GM23338 (cell line): Measurements from ENCODE around the gene TRUB2. TPM values are rescaled to one million over a fixed set of nuclear protein-coding genes. Genes with fewer than 3 reads are reported as not detected.
A peak's percentile ranks its signal among the peaks of the same experiment; 100 is the strongest.

Source experiments
- ATAC-seq: fragments of 200-7000 bp; cut with Tn5 transposase; 3 replicates; pipeline ENCODE4 v1.9.1; 2020
- DNase-seq: peaks from one replicate; pipeline ENCODE4 v3.0.0-alpha.2; 2015; ENCODE audit warnings: low spot score
- H2AFZ ChIP-seq: fragments of 200-600 bp; sonication (generic); 2 replicates; pipeline ENCODE4 v1.8.0; 2016; ENCODE audit warnings: antibody characterized with exemption, mild to moderate bottlenecking, moderate library complexity
- H3F3A ChIP-seq: fragments of 200-600 bp; sonication (generic); replicated peaks from 2 replicates; pipeline ENCODE4 v1.8.0; 2017; ENCODE audit warnings: antibody characterized with exemption, mixed run types, low read depth
- H3K27ac ChIP-seq: fragments of 200-600 bp; sonication (generic); 2 replicates; pipeline ENCODE4 v1.6.1; 2016; ENCODE audit warnings: low read depth
- H3K27me3 ChIP-seq: fragments of 200-600 bp; sonication (generic); 2 replicates; pipeline ENCODE4 v1.8.0; 2016; ENCODE audit warnings: mild to moderate bottlenecking, mixed run types, moderate library complexity; ENCODE audit not compliant: insufficient read depth
- H3K36me3 ChIP-seq: fragments of 200-600 bp; sonication (generic); 2 replicates; pipeline ENCODE4 v1.8.0; 2016; ENCODE audit warnings: mild to moderate bottlenecking; ENCODE audit not compliant: insufficient read depth
- H3K4me1 ChIP-seq: fragments of 200-600 bp; sonication (generic); 2 replicates; pipeline ENCODE4 v1.8.0; 2016; ENCODE audit warnings: mild to moderate bottlenecking, moderate library complexity; ENCODE audit not compliant: insufficient read depth
- H3K4me2 ChIP-seq: fragments of 200-600 bp; sonication (generic); 2 replicates; pipeline ENCODE4 v1.7.1; 2017; ENCODE audit warnings: mixed run types
- H3K4me3 ChIP-seq: fragments of 200-600 bp; sonication (generic); 2 replicates; pipeline ENCODE4 v1.6.1; 2016; ENCODE audit warnings: mixed run types
- H3K79me2 ChIP-seq: fragments of 200-600 bp; sonication (generic); replicated peaks from 2 replicates; pipeline ENCODE4 v1.8.0; 2017; ENCODE audit warnings: mild to moderate bottlenecking; ENCODE audit not compliant: insufficient read depth
- H3K9me2 ChIP-seq: fragments of 200-600 bp; sonication (generic); 2 replicates; pipeline ENCODE4 v1.8.0; 2017; ENCODE audit not compliant: insufficient read depth
- H4K20me1 ChIP-seq: fragments of 200-600 bp; sonication (generic); replicated peaks from 2 replicates; pipeline ENCODE4 v1.8.0; 2017; ENCODE audit warnings: mild to moderate bottlenecking; ENCODE audit not compliant: insufficient read depth
- H3K27ac Mint-ChIP-seq: 2 replicates; pipeline ENCODE4 v1.8.0; 2020; ENCODE audit warnings: inconsistent platforms, mild to moderate bottlenecking, moderate library complexity, mixed read lengths
- H3K27me3 Mint-ChIP-seq: 3 replicates; pipeline ENCODE4 v1.8.0; 2022; ENCODE audit warnings: low read depth, mild to moderate bottlenecking, moderate library complexity, mixed read lengths, inconsistent platforms; ENCODE audit not compliant: insufficient read depth, poor library complexity
- H3K36me3 Mint-ChIP-seq: 3 replicates; pipeline ENCODE4 v1.8.0; 2021; ENCODE audit warnings: low read depth, mild to moderate bottlenecking, inconsistent platforms, moderate library complexity, mixed read lengths
- H3K4me1 Mint-ChIP-seq: 3 replicates; pipeline ENCODE4 v1.8.0; 2020; ENCODE audit warnings: mild to moderate bottlenecking, inconsistent platforms, mixed read lengths
- H3K4me3 Mint-ChIP-seq: 3 replicates; pipeline ENCODE4 v1.8.0; 2021; ENCODE audit warnings: moderate library complexity, mild to moderate bottlenecking, inconsistent platforms, mixed read lengths
- H3K9me3 Mint-ChIP-seq: 3 replicates; pipeline ENCODE4 v1.8.0; 2020; ENCODE audit warnings: moderate library complexity, mild to moderate bottlenecking, inconsistent platforms, mixed read lengths
- EZH2phosphoT487 ChIP-seq: fragments of 200-600 bp; sonication (generic); IDR thresholded peaks from one replicate; pipeline ENCODE4 v1.8.1; 2018; ENCODE audit warnings: antibody characterized with exemption; ENCODE audit not compliant: unreplicated experiment
- JUNB ChIP-seq: IDR thresholded peaks from one replicate; pipeline ENCODE4 v1.6.1; 2016; ENCODE audit warnings: antibody characterized with exemption; ENCODE audit not compliant: unreplicated experiment
- NANOG ChIP-seq: IDR thresholded peaks from 2 replicates; pipeline ENCODE4 v1.6.1; 2016; ENCODE audit warnings: antibody characterized with exemption, borderline replicate concordance
- ZNF114 ChIP-seq: fragments of 250-450 bp; sonication (Bioruptor Pico); IDR thresholded peaks from 2 replicates; pipeline ENCODE4 v1.5.0; 2020; ENCODE audit warnings: mild to moderate bottlenecking, moderate library complexity
- ZNF331 ChIP-seq: fragments of 250-450 bp; sonication (Bioruptor Pico); IDR thresholded peaks from 2 replicates; pipeline ENCODE4 v1.5.0; 2020; ENCODE audit warnings: low read depth, mild to moderate bottlenecking, moderate library complexity
- ZNF462 ChIP-seq: fragments of 250-450 bp; sonication (Bioruptor Pico); IDR thresholded peaks from 2 replicates; pipeline ENCODE4 v1.5.0; 2020; ENCODE audit warnings: mild to moderate bottlenecking, moderate library complexity
- polyA plus RNA-seq: library from polyadenylated mRNA; unstranded; fragments of >200 nt; fragmentation: Nextera tagmentation; extraction: Ambion mirVana; gene quantifications from 2 replicates; pipeline ENCODE4 v1.2.1, GENCODE V29; 2016
- total RNA-seq: library from RNA; depleted of rRNA; stranded (reverse); fragments of >200 nt; shearing (Covaris generic); gene quantifications from 2 replicates; pipeline ENCODE4 v1.2.3, GENCODE V29; 2014
- TF ChIP-seq, protein P1 (sequence below): IDR thresholded peaks from one replicate; pipeline ENCODE4 v1.6.1; 2018; ENCODE audit warnings: antibody characterized with exemption; ENCODE audit not compliant: unreplicated experiment

Gene TRUB2
- total and polyA plus RNA-seq, 2 experiments from 2014 or later = 15.4 to 31.4 TPM

DNA sequence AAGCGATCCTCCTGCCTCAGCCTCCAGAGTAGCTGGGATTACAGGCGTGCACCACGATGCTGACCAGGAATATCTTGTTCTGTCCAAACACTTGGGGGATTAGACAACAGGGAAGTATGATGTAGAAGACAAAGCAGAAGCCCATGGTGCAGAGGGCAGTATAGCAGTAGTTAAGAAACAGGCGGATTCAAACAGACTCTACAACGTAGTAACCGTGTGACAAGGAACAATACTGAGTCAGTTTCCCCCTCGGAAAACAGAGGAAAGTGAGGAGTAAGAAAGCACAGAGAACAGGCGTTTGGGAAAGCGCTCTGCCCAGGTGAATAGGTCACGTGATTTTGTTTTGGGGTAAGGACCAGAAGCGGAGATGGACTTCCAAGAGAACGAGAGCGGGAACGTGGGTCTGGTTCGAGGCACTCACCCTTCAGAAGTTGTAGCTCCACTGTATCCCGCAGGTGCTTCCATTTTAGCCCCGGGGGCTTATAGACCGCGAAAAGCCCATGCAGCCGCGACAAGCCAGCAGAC is 306 bp downstream of the TRUB2 start (continued):
- no peak for TF ChIP-seq ZNF462
- no peak for TF ChIP-seq JUNB
- TF ChIP-seq NANOG = no peak

GRCh38 chr9:128321343-128321742 is 904 bp downstream of the TRUB2 start:
- Histone ChIP-seq H3F3A (peaks cover 5% of the 10 kb centered on the region; the same call in 1 of the 2 replicates), H3K36me3 (peaks cover 6% of the 10 kb centered on the region)

More at GRCh38 chr9:128321343-128321742, 904 bp downstream of the TRUB2 start:
- H3K79me2 ChIP-seq = peaks cover 18% of the 10 kb centered on the region
- H3K27ac Mint-ChIP-seq = no peak overlapping the region
- H3K4me1 ChIP-seq = peaks cover 7% of the 10 kb centered on the region
- DNase-seq (no peak), ATAC-seq (no peak)
- H3K36me3 Mint-ChIP-seq = peaks cover 31% of the 10 kb centered on the region
- H4K20me1 ChIP-seq = no peaks in the 10 kb centered on the region; the same call in none of the 2 replicates
- peak overlapping the region; percentile 84 for H3K4me2 ChIP-seq
- peaks cover 11% of the 10 kb centered on the region for H3K27me3 Mint-ChIP-seq
- H3K4me3 Mint-ChIP-seq = peak overlapping the region; percentile 94
- H3K4me3 ChIP-seq = peak overlapping the region; percentile 99
- TF ChIP-seq EZH2phosphoT487 (no peak), ZNF331 (CRISPR knock-in tag) (no peak), JUNB (no peak), ZNF114 (CRISPR knock-in tag) (no peak)
- TF ChIP-seq, protein P1, sequence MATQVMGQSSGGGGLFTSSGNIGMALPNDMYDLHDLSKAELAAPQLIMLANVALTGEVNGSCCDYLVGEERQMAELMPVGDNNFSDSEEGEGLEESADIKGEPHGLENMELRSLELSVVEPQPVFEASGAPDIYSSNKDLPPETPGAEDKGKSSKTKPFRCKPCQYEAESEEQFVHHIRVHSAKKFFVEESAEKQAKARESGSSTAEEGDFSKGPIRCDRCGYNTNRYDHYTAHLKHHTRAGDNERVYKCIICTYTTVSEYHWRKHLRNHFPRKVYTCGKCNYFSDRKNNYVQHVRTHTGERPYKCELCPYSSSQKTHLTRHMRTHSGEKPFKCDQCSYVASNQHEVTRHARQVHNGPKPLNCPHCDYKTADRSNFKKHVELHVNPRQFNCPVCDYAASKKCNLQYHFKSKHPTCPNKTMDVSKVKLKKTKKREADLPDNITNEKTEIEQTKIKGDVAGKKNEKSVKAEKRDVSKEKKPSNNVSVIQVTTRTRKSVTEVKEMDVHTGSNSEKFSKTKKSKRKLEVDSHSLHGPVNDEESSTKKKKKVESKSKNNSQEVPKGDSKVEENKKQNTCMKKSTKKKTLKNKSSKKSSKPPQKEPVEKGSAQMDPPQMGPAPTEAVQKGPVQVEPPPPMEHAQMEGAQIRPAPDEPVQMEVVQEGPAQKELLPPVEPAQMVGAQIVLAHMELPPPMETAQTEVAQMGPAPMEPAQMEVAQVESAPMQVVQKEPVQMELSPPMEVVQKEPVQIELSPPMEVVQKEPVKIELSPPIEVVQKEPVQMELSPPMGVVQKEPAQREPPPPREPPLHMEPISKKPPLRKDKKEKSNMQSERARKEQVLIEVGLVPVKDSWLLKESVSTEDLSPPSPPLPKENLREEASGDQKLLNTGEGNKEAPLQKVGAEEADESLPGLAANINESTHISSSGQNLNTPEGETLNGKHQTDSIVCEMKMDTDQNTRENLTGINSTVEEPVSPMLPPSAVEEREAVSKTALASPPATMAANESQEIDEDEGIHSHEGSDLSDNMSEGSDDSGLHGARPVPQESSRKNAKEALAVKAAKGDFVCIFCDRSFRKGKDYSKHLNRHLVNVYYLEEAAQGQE = no peak
- H2AFZ ChIP-seq = no peak overlapping the region
- no peaks in the 10 kb centered on the region for H3K4me1 Mint-ChIP-seq
- H3K9me2 ChIP-seq = no peaks in the 10 kb centered on the region
- no peaks in the 10 kb centered on the region for H3K9me3 Mint-ChIP-seq
- H3K27me3 ChIP-seq = no peaks in the 10 kb centered on the region
- no peak overlapping the region for H3K27ac ChIP-seq
